ENCODE results near the gene KLHL36.

- no peak for TF ChIP-seq POLR2A (IDR thresholded peaks at IDR 0.05; ENCODE audit: borderline replicate concordance, extremely low read depth, insufficient read depth, insufficient read length)
- no peak for TF ChIP-seq RAD21 (IDR thresholded peaks at IDR 0.05; ENCODE audit: low read depth)
- TF ChIP-seq POLR2AphosphoS5 (IDR thresholded peaks at IDR 0.05; ENCODE audit: low read depth, low read length), result no peak
- TF ChIP-seq, protein P1, sequence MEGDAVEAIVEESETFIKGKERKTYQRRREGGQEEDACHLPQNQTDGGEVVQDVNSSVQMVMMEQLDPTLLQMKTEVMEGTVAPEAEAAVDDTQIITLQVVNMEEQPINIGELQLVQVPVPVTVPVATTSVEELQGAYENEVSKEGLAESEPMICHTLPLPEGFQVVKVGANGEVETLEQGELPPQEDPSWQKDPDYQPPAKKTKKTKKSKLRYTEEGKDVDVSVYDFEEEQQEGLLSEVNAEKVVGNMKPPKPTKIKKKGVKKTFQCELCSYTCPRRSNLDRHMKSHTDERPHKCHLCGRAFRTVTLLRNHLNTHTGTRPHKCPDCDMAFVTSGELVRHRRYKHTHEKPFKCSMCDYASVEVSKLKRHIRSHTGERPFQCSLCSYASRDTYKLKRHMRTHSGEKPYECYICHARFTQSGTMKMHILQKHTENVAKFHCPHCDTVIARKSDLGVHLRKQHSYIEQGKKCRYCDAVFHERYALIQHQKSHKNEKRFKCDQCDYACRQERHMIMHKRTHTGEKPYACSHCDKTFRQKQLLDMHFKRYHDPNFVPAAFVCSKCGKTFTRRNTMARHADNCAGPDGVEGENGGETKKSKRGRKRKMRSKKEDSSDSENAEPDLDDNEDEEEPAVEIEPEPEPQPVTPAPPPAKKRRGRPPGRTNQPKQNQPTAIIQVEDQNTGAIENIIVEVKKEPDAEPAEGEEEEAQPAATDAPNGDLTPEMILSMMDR (IDR thresholded peaks at IDR 0.05 in 2 of 3, conservative IDR thresholded peaks at IDR 0.05 in 1 of 3; ENCODE audit: borderline replicate concordance in 1 of 3, insufficient read depth in 1 of 3, low read depth in 2 of 3, low read length in 2 of 3), result no peak
- no peak for TF ChIP-seq CEBPB (IDR thresholded peaks at IDR 0.05; ENCODE audit: low read depth)
- no peak for TF ChIP-seq EZH2phosphoT487 (IDR thresholded peaks at IDR 0.05; ENCODE audit: borderline replicate concordance)
- TF ChIP-seq EZH2 (IDR thresholded peaks at IDR 0.05), result no peak
- TF ChIP-seq ATF3 (IDR thresholded peaks at IDR 0.05), result no peak
- no peak for TF ChIP-seq MAX (IDR thresholded peaks at IDR 0.05)
These were observed 58.5 kb downstream of the KLHL36 start for GRCh38 chr16:84706856-84707255.
